IMR-90 (cell line): ENCODE data around the gene HOXA7. TPM values are rescaled to one million over a fixed set of nuclear protein-coding genes. Genes with fewer than 3 reads are reported as not detected.

Experiments
- ATAC-seq: fragments of 200-7000 bp; cut with Tn5 transposase; 2 replicates; pipeline ENCODE4 v1.9.1; 2020; ENCODE audit warnings: low read depth, mild to moderate bottlenecking, moderate library complexity
- BruUV-seq: library from RNA; stranded (reverse); fragments of 400-500 nt; replicated peaks from 2 replicates; lab custom pipeline; 2021; lab: Mats Ljungman, UMichigan
- CTCF ChIA-PET: fragments of 300-600 bp; formaldehyde crosslinking; extraction: SDS; loops from one replicate; lab custom pipeline; 2021; ENCODE audit warnings: antibody characterized with exemption; lab: Yijun Ruan, JAX
- POLR2A ChIA-PET: fragments of 300-600 bp; sonication (Branson Sonifier 250); formaldehyde crosslinking; loops from one replicate; lab custom pipeline; 2022; ENCODE audit warnings: antibody characterized with exemption; ENCODE audit not compliant: unreplicated experiment; lab: Charles Lee
- DNase-seq: peaks from one replicate; pipeline ENCODE4 v3.0.0; 2013
- H2AFZ ChIP-seq: replicated peaks from 2 replicates; pipeline ENCODE3; 2013; ENCODE audit warnings: low read length, mild to moderate bottlenecking; ENCODE audit not compliant: poor library complexity
- H2AK5ac ChIP-seq: 2 replicates; pipeline ENCODE4 v1.6.1; 2013; ENCODE audit warnings: low read depth, low read length, inconsistent platforms
- H2AK9ac ChIP-seq: replicated peaks from 2 replicates; pipeline ENCODE3; 2013; ENCODE audit warnings: mild to moderate bottlenecking, low read depth, low read length, moderate library complexity; ENCODE audit not compliant: poor library complexity
- H2BK120ac ChIP-seq: 2 replicates; pipeline ENCODE4 v1.6.1; 2013; ENCODE audit warnings: low read depth, low read length, inconsistent platforms
- H2BK15ac ChIP-seq: 3 replicates; pipeline ENCODE4 v1.6.1; 2013; ENCODE audit warnings: low read depth, low read length, inconsistent platforms
- H2BK20ac ChIP-seq: 2 replicates; pipeline ENCODE4 v1.6.1; 2013; ENCODE audit warnings: low read depth, mild to moderate bottlenecking, inconsistent platforms, low read length, moderate library complexity
- H2BK5ac ChIP-seq: 2 replicates; pipeline ENCODE4 v1.6.1; 2013; ENCODE audit warnings: mild to moderate bottlenecking, low read depth, low read length, inconsistent platforms; ENCODE audit not compliant: poor library complexity, severe bottlenecking
- H3K14ac ChIP-seq: replicated peaks from 2 replicates; pipeline ENCODE4 v1.6.1; 2013; ENCODE audit warnings: low read depth, low read length, inconsistent platforms
- H3K18ac ChIP-seq: 2 replicates; pipeline ENCODE4 v1.6.1; 2013; ENCODE audit warnings: low read depth, low read length, control low read depth
- H3K23ac ChIP-seq: 2 replicates; pipeline ENCODE4 v1.6.1; 2013; ENCODE audit warnings: low read depth, low read length, inconsistent platforms
- H3K27ac ChIP-seq: 2 replicates; pipeline ENCODE4 v1.5.1; 2013; ENCODE audit warnings: mild to moderate bottlenecking, control low read depth, low read length; ENCODE audit not compliant: insufficient read depth
- H3K27me3 ChIP-seq: 2 replicates; pipeline ENCODE4 v1.6.1; 2013; ENCODE audit warnings: low read length; ENCODE audit not compliant: control insufficient read depth, insufficient read depth
- H3K36me3 ChIP-seq: 2 replicates; pipeline ENCODE4 v1.6.1; 2013; ENCODE audit warnings: low read length, mixed read lengths; ENCODE audit not compliant: control insufficient read depth, insufficient read depth
- H3K4ac ChIP-seq: 2 replicates; pipeline ENCODE4 v1.6.1; 2013; ENCODE audit warnings: low read depth, low read length, inconsistent platforms
- H3K4me1 ChIP-seq: 2 replicates; pipeline ENCODE4 v1.6.1; 2013; ENCODE audit warnings: low read length, mixed read lengths; ENCODE audit not compliant: control insufficient read depth, insufficient read depth
- H3K4me2 ChIP-seq: 2 replicates; pipeline ENCODE4 v1.6.1; 2013; ENCODE audit warnings: low read depth, mild to moderate bottlenecking, control low read depth, low read length, moderate library complexity
- H3K4me3 ChIP-seq: 2 replicates; pipeline ENCODE4 v1.5.1; 2013; ENCODE audit warnings: low read depth, mild to moderate bottlenecking, control low read depth, low read length, moderate library complexity; ENCODE audit not compliant: insufficient read depth
- H3K56ac ChIP-seq: 2 replicates; pipeline ENCODE4 v1.6.1; 2013; ENCODE audit warnings: low read length, inconsistent platforms; ENCODE audit not compliant: insufficient read depth; ENCODE audit errors: extremely low read depth
- H3K79me1 ChIP-seq, 2 experiments: 2 replicates each; pipeline ENCODE4 v1.6.1; 2013; ENCODE audit warnings: low read length in 2 of 2, inconsistent platforms in 1 of 2, low read depth in 1 of 2
- H3K9ac ChIP-seq: 2 replicates; pipeline ENCODE4 v1.6.1; 2013; ENCODE audit warnings: low read depth, low read length, control low read depth
- H3K9me1 ChIP-seq: 2 replicates; pipeline ENCODE4 v1.6.1; 2013; ENCODE audit warnings: low read length, inconsistent platforms; ENCODE audit not compliant: insufficient read depth
- H3K9me3 ChIP-seq: 2 replicates; pipeline ENCODE4 v1.6.1; 2013; ENCODE audit warnings: low read length; ENCODE audit not compliant: control insufficient read depth, insufficient read depth
- H4K20me1 ChIP-seq: 2 replicates; pipeline ENCODE4 v1.6.1; 2013; ENCODE audit warnings: low read length, inconsistent platforms; ENCODE audit not compliant: insufficient read depth
- H4K5ac ChIP-seq: 2 replicates; pipeline ENCODE4 v1.6.1; 2013; ENCODE audit warnings: mild to moderate bottlenecking, low read depth, low read length, control low read depth
- H4K8ac ChIP-seq, 2 experiments: 2 replicates each; pipeline ENCODE4 v1.6.1; 2013; ENCODE audit warnings: low read depth in 2 of 2, low read length in 2 of 2, control low read depth in 1 of 2, inconsistent platforms in 1 of 2
- H4K91ac ChIP-seq: 2 replicates; pipeline ENCODE4 v1.6.1; 2013; ENCODE audit warnings: low read depth, low read length, inconsistent platforms; ENCODE audit not compliant: insufficient read depth
- BHLHE40 ChIP-seq: fragments of 150-350 bp; IDR thresholded peaks from 2 replicates; pipeline ENCODE4 v1.6.1; 2016; ENCODE audit warnings: mild to moderate bottlenecking, low read depth, low read length
- CEBPB ChIP-seq: IDR thresholded peaks from 2 replicates; pipeline ENCODE4 v1.6.1; 2012; ENCODE audit warnings: low read depth, low read length, improper control_type of control experiment
- CHD1 ChIP-seq: IDR thresholded peaks from 2 replicates; pipeline ENCODE4 v1.6.1; 2012; ENCODE audit warnings: low read depth, low read length, improper control_type of control experiment
- FOS ChIP-seq: fragments of 150-350 bp; IDR thresholded peaks from 2 replicates; pipeline ENCODE4 v1.6.1; 2016; ENCODE audit warnings: low read depth, low read length
- MAFK ChIP-seq: IDR thresholded peaks from 2 replicates; pipeline ENCODE4 v1.6.1; 2012; ENCODE audit warnings: low read depth, low read length, improper control_type of control experiment
- MAZ ChIP-seq: IDR thresholded peaks from 2 replicates; pipeline ENCODE4 v1.6.1; 2012; ENCODE audit warnings: low read depth, mild to moderate bottlenecking, low read length, improper control_type of control experiment, moderate library complexity, borderline replicate concordance
- MXI1 ChIP-seq: IDR thresholded peaks from 2 replicates; pipeline ENCODE4 v1.6.1; 2012; ENCODE audit warnings: low read depth, mild to moderate bottlenecking, low read length, moderate library complexity, borderline replicate concordance
- POLR2A ChIP-seq: IDR thresholded peaks from 2 replicates; pipeline ENCODE4 v1.6.1; 2012; ENCODE audit warnings: mild to moderate bottlenecking, low read depth, low read length
- RAD21 ChIP-seq: IDR thresholded peaks from 2 replicates; pipeline ENCODE4 v1.6.1; 2012; ENCODE audit warnings: low read length, improper control_type of control experiment
- RCOR1 ChIP-seq: IDR thresholded peaks from 2 replicates; pipeline ENCODE4 v1.6.1; 2012; ENCODE audit warnings: mild to moderate bottlenecking, low read length, improper control_type of control experiment; ENCODE audit not compliant: insufficient replicate concordance
- RFX5 ChIP-seq: IDR thresholded peaks from 2 replicates; pipeline ENCODE4 v1.8.0; 2012; ENCODE audit warnings: low read depth, mild to moderate bottlenecking, low read length, moderate library complexity
- SMC3 ChIP-seq: fragments of 150-350 bp; IDR thresholded peaks from 2 replicates; pipeline ENCODE4 v1.6.1; 2016; ENCODE audit warnings: low read depth, mild to moderate bottlenecking, antibody characterized with exemption, low read length, moderate library complexity
- WGBS, 2 experiments: methylation state at CpG; one replicate each; pipeline versions ENCODE4 v1.1.5 to v1.1.7; 2013; ENCODE audit warnings: missing lambda C conversion rate in 2 of 2; ENCODE audit not compliant: insufficient read length in 1 of 2; ENCODE audit errors: extremely low coverage in 2 of 2; 5-methylcytosine and 5-hydroxymethylcytosine counted together
- dilution Hi-C: fragments of 300-500 bp; cut with HindIII; formaldehyde crosslinking; loops from one replicate; pipeline ENCODE4 v1.14.3; 2018; ENCODE audit warnings: low sequenced_read_pairs; ENCODE audit not compliant: unreplicated experiment
- in situ Hi-C: fragments of 300-500 bp; cut with MboI; formaldehyde crosslinking; loops from 3 replicates; pipeline ENCODE4 v1.14.3; 2019; ENCODE audit warnings: low sequenced_read_pairs, inconsistent platforms, mixed read lengths
- intact Hi-C: fragments of 100-400 bp; cut with micrococcal nuclease; formaldehyde crosslinking; loops from 2 replicates; pipeline ENCODE4 v1.10.0; 2022
- polyA plus RNA-seq, 3 experiments: library from polyadenylated mRNA; depleted of rRNA; stranded (reverse); fragments of >200 nt; gene quantifications; 2 replicates each; pipeline ENCODE4 v1.2.3, GENCODE V29; 2012; ENCODE audit warnings: low replicate concordance in 1 of 3
- total RNA-seq: library from RNA; depleted of rRNA; stranded (reverse); fragments of >200 nt; gene quantifications from 2 replicates; pipeline ENCODE4 v1.2.3, GENCODE V29; 2012
- TF ChIP-seq, protein P1 (sequence below): fragments of 150-350 bp; IDR thresholded peaks from 2 replicates; pipeline ENCODE4 v1.6.1; 2016; ENCODE audit warnings: low read depth, mild to moderate bottlenecking, low read length, moderate library complexity, borderline replicate concordance
- TF ChIP-seq, protein P2 (sequence below): fragments of 150-350 bp; IDR thresholded peaks from 2 replicates; pipeline ENCODE4 v1.6.1; 2017; ENCODE audit warnings: mild to moderate bottlenecking, antibody characterized with exemption, low read length, low read depth

HOXA7 gene
- total and polyA plus RNA-seq, 2 of the 4 experiments (the other 2 are of a cell fraction) = 0.18 to 1.7 TPM

DNA sequence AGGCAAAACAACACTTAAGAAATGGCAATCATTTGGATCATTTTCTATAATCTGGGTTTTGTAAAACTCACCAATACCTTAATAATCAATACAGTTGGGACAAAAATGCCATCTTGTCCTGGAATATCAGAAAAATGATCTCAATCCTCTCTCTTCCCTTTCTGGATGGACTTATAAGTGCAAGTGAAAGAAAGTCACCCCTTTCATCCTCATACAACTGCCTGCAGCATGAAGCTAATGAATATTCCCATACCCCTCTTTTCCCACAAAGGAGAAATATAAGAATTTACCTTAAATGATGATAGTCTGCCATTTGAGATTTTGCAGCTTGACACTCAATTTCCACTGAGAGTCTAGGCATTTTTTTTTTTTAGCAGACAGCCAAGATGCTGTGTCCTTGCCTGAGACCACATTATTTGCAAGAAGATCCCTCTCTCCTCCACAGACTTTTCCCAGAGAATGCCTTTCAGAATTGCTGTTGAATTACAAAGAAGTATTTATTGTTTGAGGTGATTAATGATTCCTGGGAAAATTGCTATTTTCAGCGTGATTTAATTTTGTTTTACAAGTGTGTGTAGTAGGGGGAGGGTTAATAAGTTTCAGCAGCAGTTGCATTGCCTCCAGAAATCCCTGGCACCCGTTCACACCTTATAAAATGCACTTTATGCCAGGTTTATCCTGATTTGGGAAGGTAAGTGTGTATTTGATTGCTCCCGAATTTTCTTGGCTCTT, 29.7 kb downstream of the HOXA7 start (continued):
- TF ChIP-seq SMC3 = no peak

DNA sequence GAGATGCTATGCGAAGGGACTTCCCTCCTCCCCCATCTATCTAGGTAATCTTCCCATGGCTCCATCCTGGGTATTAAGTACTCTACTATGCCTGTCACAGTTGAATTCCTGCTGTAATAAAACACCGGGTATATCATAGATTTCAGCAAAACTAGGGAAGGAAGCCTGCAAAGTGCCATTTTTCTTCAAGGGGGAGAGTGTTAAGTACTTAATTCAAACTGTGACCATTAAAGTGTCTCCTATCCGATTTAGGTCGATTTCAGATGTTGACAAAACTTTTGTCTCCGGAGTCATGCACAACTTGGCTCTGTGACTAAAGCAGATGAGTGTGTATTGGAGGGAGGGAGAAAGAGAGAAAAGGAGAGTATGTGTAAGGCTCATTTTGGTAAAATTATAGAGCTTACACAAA, 30.5 kb downstream of the HOXA7 start:
- H3K9me3 ChIP-seq = no peaks in the 10 kb centered on the region
- H3K27ac ChIP-seq = no peak overlapping the region
- in situ Hi-C loops (no loop called here), intact Hi-C loops (no loop called here), dilution Hi-C loops (no loop called here)
- H4K20me1 ChIP-seq = no peaks in the 10 kb centered on the region
- H3K56ac ChIP-seq = no peak overlapping the region
- no peak overlapping the region for H3K4ac ChIP-seq
- H2AK5ac ChIP-seq = peak overlapping the region; percentile 54
- H3K4me1 ChIP-seq = peaks cover 23% of the 10 kb centered on the region
- WGBS, 2 experiments = 40% methylated on average over 1 of the region's 5 CpGs; no CpG with 5 or more reads in 1 of the 2 experiments
- POLR2A ChIA-PET = interaction anchor here (0.7 kb wide), 1 partner anchor 20 kb away, joined by 4 read pairs; no protein-coding TSS in a partner anchor
- peak; percentile 27 for DNase-seq
- no peaks in the 10 kb centered on the region for H3K27me3 ChIP-seq
- H4K8ac ChIP-seq = no peak overlapping the region
- no peak overlapping the region for H2BK120ac ChIP-seq
- no peak for ATAC-seq
- H3K9me1 ChIP-seq = peaks cover 7% of the 10 kb centered on the region
- no peak overlapping the region for H3K14ac ChIP-seq
- H3K4me3 ChIP-seq = no peak overlapping the region
- H3K9ac ChIP-seq = no peak overlapping the region
- CTCF ChIA-PET = no interaction called here
- H2BK5ac ChIP-seq = no peak overlapping the region
- no peak overlapping the region for H2BK15ac ChIP-seq
- H3K36me3 ChIP-seq = peaks cover 3% of the 10 kb centered on the region; the same call in 1 of the 2 replicates
- H2AK9ac ChIP-seq = no peak overlapping the region
- H2BK20ac ChIP-seq = peak overlapping the region; percentile 17; the same call in 1 of the 2 replicates
- no peak overlapping the region for H2AFZ ChIP-seq
- H3K4me2 ChIP-seq = no peak overlapping the region; the same call in 1 of the 2 replicates
- H4K91ac ChIP-seq = no peak overlapping the region; the same call in 1 of the 2 replicates
- H3K23ac ChIP-seq = peak overlapping the region; percentile 22; the same call in 1 of the 2 replicates
- H3K79me1 ChIP-seq = peaks cover 13 to 47% of the 10 kb centered on the region in 2 experiments
- no TSS peak for BruUV-seq
- H3K18ac ChIP-seq = no peak overlapping the region
- H4K5ac ChIP-seq = no peak overlapping the region
- TF ChIP-seq MAZ (no peak), MXI1 (no peak), CHD1 (no peak), RAD21 (no peak), RFX5 (no peak), BHLHE40 (no peak), CEBPB (no peak), POLR2A (no peak), MAFK (no peak), FOS (no peak), RCOR1 (no peak)
- TF ChIP-seq, protein P1, sequence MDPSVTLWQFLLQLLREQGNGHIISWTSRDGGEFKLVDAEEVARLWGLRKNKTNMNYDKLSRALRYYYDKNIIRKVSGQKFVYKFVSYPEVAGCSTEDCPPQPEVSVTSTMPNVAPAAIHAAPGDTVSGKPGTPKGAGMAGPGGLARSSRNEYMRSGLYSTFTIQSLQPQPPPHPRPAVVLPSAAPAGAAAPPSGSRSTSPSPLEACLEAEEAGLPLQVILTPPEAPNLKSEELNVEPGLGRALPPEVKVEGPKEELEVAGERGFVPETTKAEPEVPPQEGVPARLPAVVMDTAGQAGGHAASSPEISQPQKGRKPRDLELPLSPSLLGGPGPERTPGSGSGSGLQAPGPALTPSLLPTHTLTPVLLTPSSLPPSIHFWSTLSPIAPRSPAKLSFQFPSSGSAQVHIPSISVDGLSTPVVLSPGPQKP = no peak
- TF ChIP-seq, protein P2, sequence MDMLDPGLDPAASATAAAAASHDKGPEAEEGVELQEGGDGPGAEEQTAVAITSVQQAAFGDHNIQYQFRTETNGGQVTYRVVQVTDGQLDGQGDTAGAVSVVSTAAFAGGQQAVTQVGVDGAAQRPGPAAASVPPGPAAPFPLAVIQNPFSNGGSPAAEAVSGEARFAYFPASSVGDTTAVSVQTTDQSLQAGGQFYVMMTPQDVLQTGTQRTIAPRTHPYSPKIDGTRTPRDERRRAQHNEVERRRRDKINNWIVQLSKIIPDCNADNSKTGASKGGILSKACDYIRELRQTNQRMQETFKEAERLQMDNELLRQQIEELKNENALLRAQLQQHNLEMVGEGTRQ = no peak
